ENCODE data around the gene MED8.

DNA sequence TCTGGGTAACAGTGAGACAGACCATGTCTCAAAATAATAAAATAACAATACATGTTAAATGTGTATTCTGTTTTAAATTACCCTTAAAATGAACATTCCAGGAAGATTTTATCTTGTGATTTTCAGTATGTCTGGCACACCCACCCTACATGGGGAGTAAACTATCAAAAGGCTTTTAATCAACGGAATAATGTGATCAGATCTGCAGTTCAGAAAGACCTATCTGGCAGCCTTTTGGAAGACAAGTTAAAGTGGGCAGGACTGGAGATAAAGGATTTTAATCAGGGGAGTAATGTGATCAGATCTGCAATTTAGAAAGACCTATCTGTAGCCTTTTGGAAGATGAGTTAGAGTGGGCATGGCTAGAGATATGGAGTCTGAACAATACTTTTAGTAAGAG, 10.1 kb downstream of the MED8 start:
- TF ChIP-seq EZH2 (IDR thresholded peaks at IDR 0.05) (no peak), POLR2AphosphoS5 (IDR thresholded peaks at IDR 0.05; ENCODE audit: borderline replicate concordance, low read depth, low read length) (no peak)
